K562 (cell line): ENCODE results near the gene DGKZ. TPM values are rescaled to one million over a fixed set of nuclear protein-coding genes. Genes with fewer than 3 reads are reported as not detected.

Experiments used
- BRD4 ChIP-seq: fragments of 200-600 bp; sonication (generic); IDR thresholded peaks from 2 replicates; pipeline ENCODE4 v1.6.1; 2017; ENCODE audit warnings: inconsistent platforms
- CEBPB ChIP-seq: fragments of 450-650 bp; IDR thresholded peaks from 2 replicates; pipeline ENCODE4 v1.6.1; 2016; ENCODE audit warnings: missing genetic modification characterization, missing compliant biosample characterization
- CUX1 ChIP-seq: fragments of 200-800 bp; sonication (Bioruptor generic); IDR thresholded peaks from 2 replicates; pipeline ENCODE4 v1.6.1; 2016; ENCODE audit warnings: missing genetic modification characterization, missing compliant biosample characterization
- CXXC5 ChIP-seq: fragments of 250-450 bp; sonication (Bioruptor Pico); IDR thresholded peaks from 2 replicates; pipeline ENCODE4 v1.8.0; 2022; ENCODE audit warnings: inconsistent platforms, mild to moderate bottlenecking, moderate library complexity
- EGR1 ChIP-seq: fragments of 450-650 bp; conservative IDR thresholded peaks from 2 replicates; pipeline ENCODE4 v1.6.1; 2017; ENCODE audit warnings: mild to moderate bottlenecking
- GABPA ChIP-seq: fragments of 200-800 bp; sonication (Bioruptor generic); conservative IDR thresholded peaks from 2 replicates; pipeline ENCODE4 v1.6.1; 2016; ENCODE audit warnings: low read depth, missing genetic modification characterization, missing compliant biosample characterization
- HMBOX1 ChIP-seq: sonication (generic); IDR thresholded peaks from 2 replicates; pipeline ENCODE4 v1.6.1; 2016
- HNRNPLL ChIP-seq: fragments of 200-400 bp; formaldehyde crosslinking; IDR thresholded peaks from 2 replicates; pipeline ENCODE4 v1.6.1; 2017; ENCODE audit warnings: low read length, low read depth, mild to moderate bottlenecking; ENCODE audit not compliant: poor library complexity, severe bottlenecking
- IRF2 ChIP-seq: sonication (generic); formaldehyde crosslinking; IDR thresholded peaks from 2 replicates; pipeline ENCODE4 v1.8.1; 2022; ENCODE audit warnings: mild to moderate bottlenecking, missing genetic modification reagents
- MBD2 ChIP-seq: sonication (generic); IDR thresholded peaks from 2 replicates; pipeline ENCODE4 v1.6.1; 2016; ENCODE audit warnings: low read depth, borderline replicate concordance
- MCM5 ChIP-seq: fragments of 450-650 bp; IDR thresholded peaks from 2 replicates; pipeline ENCODE4 v1.6.1; 2016; ENCODE audit warnings: low read depth
- RBM15 ChIP-seq: fragments of 200-400 bp; formaldehyde crosslinking; IDR thresholded peaks from 2 replicates; pipeline ENCODE4 v1.6.1; 2018; ENCODE audit warnings: mild to moderate bottlenecking, low read length, moderate library complexity; ENCODE audit not compliant: insufficient read depth
- SMARCA4 ChIP-seq: fragments of 450-650 bp; IDR thresholded peaks from 2 replicates; pipeline ENCODE4 v1.6.1; 2016
- ZBTB26 ChIP-seq: fragments of 450-650 bp; formaldehyde crosslinking; IDR thresholded peaks from 2 replicates; pipeline ENCODE4 v1.4.0; 2022; ENCODE audit warnings: missing genetic modification characterization
- ZFX ChIP-seq: sonication (generic); formaldehyde crosslinking; IDR thresholded peaks from 2 replicates; pipeline ENCODE4 v1.8.0; 2022; ENCODE audit warnings: mild to moderate bottlenecking, missing genetic modification reagents, moderate library complexity
- ZNF121 ChIP-seq: sonication (generic); formaldehyde crosslinking; conservative IDR thresholded peaks from 2 replicates; pipeline ENCODE4 v1.8.0; 2022; ENCODE audit warnings: missing genetic modification reagents
- polyA plus RNA-seq, 8 experiments: library from polyadenylated mRNA; depleted of rRNA in 4 of 8; stranded (reverse) in 5 of 8; unstranded in 3 of 8; fragments of >200 nt; fragmentation: Nextera tagmentation in 2 of 8; fragmentation: Illumina TruSeq in 1 of 8; extraction: Ambion mirVana in 2 of 8; extraction: Trizol in 1 of 8; gene quantifications; 2 replicates each; pipeline versions ENCODE4 v1.2.1 to v1.2.3, GENCODE V29; 2011 to 2014; ENCODE audit warnings: inconsistent platforms in 1 of 8, missing spikeins in 1 of 8
- total RNA-seq, 7 experiments: library from RNA; depleted of rRNA in 6 of 7; stranded (reverse); fragments of >200 nt in 6 of 7; fragmentation: Illumina TruSeq in 2 of 7; extraction: Trizol in 2 of 7; gene quantifications; 2 replicates each; pipeline versions ENCODE4 v1.2.1 to v1.2.3, GENCODE V29; 2011 to 2021; ENCODE audit warnings: low replicate concordance in 1 of 7

DGKZ gene
- total and polyA plus RNA-seq, 9 of the 15 experiments (the other 6 are each of a cell fraction or from before 2014, with no cell fraction given): 0.51 to 100 (median 44.2) TPM

GRCh38 chr11:46361283-46362155 lies 14.3 kb downstream of the DGKZ start (continued):
- TF ChIP-seq IRF2 (CRISPR knock-in tag): no peak
- TF ChIP-seq CEBPB: no peak
- no peak; the same call in 1 of the 2 replicates for TF ChIP-seq GABPA (tag)
- TF ChIP-seq HNRNPLL: no peak
- TF ChIP-seq SMARCA4: 0 out of 2 replicates have a peak, but pooled peaks have one; percentile 31
- TF ChIP-seq EGR1: peak; percentile 82
- TF ChIP-seq ZBTB26 (CRISPR knock-in tag): no peak
- TF ChIP-seq CUX1 (CRISPR knock-in tag): no peak
- no peak for TF ChIP-seq ZNF121 (CRISPR knock-in tag)
- no peak for TF ChIP-seq MCM5
- peak; percentile 91 for TF ChIP-seq ZFX (CRISPR knock-in tag)
- TF ChIP-seq RBM15: no peak
- TF ChIP-seq HMBOX1: peak; percentile 56; the same call in 1 of the 2 replicates
- TF ChIP-seq BRD4: no peak
- TF ChIP-seq CXXC5 (CRISPR knock-in tag): peak; percentile 85
- TF ChIP-seq MBD2: peak; percentile 23; the same call in 1 of the 2 replicates
